Peyer's patch (tissue), 4 donors: Measurements from ENCODE around the gene CD8B.

ENCODE experiments used
- POLR2A ChIP-seq, 2 donors: fragments of 450-650 bp; IDR thresholded peaks; one replicate each; pipeline ENCODE4 v1.5.1; 2017; ENCODE audit warnings: antibody characterized with exemption in 2 of 2, mild to moderate bottlenecking in 2 of 2, moderate library complexity in 2 of 2
- TF ChIP-seq, protein P1 (sequence below), 6 experiments: fragments of 450-650 bp in 4 of 6; fragments of 200-600 bp in 2 of 6; sonication (generic) in 1 of 6; IDR thresholded peaks; one replicate each; pipeline ENCODE4 v1.5.1; 2017 to 2019; ENCODE audit warnings: antibody characterized with exemption in 6 of 6, mild to moderate bottlenecking in 3 of 6, moderate library complexity in 1 of 6

- TF ChIP-seq, protein P1, sequence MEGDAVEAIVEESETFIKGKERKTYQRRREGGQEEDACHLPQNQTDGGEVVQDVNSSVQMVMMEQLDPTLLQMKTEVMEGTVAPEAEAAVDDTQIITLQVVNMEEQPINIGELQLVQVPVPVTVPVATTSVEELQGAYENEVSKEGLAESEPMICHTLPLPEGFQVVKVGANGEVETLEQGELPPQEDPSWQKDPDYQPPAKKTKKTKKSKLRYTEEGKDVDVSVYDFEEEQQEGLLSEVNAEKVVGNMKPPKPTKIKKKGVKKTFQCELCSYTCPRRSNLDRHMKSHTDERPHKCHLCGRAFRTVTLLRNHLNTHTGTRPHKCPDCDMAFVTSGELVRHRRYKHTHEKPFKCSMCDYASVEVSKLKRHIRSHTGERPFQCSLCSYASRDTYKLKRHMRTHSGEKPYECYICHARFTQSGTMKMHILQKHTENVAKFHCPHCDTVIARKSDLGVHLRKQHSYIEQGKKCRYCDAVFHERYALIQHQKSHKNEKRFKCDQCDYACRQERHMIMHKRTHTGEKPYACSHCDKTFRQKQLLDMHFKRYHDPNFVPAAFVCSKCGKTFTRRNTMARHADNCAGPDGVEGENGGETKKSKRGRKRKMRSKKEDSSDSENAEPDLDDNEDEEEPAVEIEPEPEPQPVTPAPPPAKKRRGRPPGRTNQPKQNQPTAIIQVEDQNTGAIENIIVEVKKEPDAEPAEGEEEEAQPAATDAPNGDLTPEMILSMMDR (IDR thresholded peaks at IDR 0.05) = no peak
- no peak for TF ChIP-seq POLR2A (IDR thresholded peaks at IDR 0.05)
Observed at GRCh38 chr2:86788881-86789686, 72.6 kb downstream of the CD8B start.
